ENCODE results near the gene NEMP1. TPM values are rescaled to one million over a fixed set of nuclear protein-coding genes. Genes with fewer than 3 reads are reported as not detected.
"Not testable (repeated sequence)": the region's sequence is repeated elsewhere in the genome, so short reads cannot be mapped to it uniquely, and the experiment has no call there.

NEMP1 gene
- total RNA-seq, 1 donor from 2014 or later = 7.8 TPM

- no peak for DNase-seq (ENCODE audit: low read depth)
Measured at GRCh38 chr12:57029457-57029856, 49.1 kb downstream of the NEMP1 start.

GRCh38 chr12:57027805-57028153 lies 50.8 kb downstream of the NEMP1 start:
- no peak for DNase-seq (ENCODE audit: low read depth)

DNA sequence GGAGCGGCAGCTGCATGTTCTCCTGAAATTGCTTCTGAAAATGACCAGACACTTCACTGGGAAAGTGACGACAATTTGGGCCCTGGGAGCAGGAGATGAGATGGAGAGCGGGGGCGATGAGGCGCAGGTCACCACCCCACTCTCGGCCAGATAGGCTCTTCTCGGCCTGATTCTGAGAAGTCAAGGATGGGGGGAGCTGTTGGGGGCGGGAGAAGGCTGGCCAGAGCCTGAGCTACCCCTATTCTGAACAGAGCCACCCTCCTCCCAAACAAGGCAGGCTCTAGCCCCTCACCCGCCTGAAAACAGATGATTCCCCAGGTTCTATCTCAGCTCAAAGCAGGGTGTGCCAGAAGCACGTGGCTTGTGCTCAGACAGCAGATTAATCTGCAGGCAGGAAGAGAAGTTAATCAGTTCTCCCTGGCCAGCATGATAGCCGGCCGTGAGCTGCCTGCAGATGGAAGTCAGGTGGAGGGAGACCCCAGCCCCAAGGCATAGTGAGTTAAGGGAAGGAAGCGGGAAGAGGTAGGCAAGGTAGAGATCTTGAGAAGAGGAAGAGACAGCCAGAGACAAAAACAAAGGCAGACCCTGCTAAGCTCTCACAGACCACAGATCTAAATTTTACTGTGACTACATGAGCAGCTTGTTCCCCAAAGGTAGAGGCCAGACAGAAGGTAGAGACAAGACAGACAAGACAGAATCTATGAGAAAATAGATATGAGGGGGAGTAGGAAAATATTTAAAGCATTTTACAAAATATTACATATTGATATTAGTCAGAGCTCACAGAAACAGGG lies 51.4 kb downstream of the NEMP1 start:
- no peak for DNase-seq (ENCODE audit: low read depth)

GRCh38 chr12:57025196-57025595 lies 53.4 kb downstream of the NEMP1 start:
- no peak for DNase-seq (ENCODE audit: low read depth)

GRCh38 chr12:57022324-57022723 lies 56.3 kb downstream of the NEMP1 start:
- not testable (repeated sequence) for DNase-seq (ENCODE audit: low read depth)

- DNase-seq (ENCODE audit: low read depth) = no peak
Measured at GRCh38 chr12:57019983-57020719, 58.4 kb downstream of the NEMP1 start.

DNA sequence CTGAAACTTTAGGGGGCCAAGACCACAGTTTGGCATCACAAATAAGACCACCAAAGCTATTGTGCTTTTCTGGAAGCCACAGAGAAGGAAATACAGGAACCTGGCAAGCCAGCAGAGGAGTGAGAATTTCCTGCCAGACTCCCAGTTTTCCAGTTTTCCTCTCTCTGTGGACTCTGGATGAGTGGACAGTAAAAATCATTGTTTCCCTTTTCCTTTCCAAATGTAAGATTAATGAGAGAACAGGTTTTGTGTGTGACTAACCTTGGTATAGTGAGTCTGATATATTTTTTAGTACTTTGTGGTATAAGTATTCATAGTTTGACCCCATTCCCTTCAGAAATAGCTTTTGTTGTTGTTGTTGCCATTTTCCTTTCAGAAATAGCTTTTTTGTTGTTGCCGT lies 59.7 kb downstream of the NEMP1 start:
- DNase-seq (ENCODE audit: low read depth) = no peak

GRCh38 chr12:57018353-57018752 lies 60.2 kb downstream of the NEMP1 start:
- DNase-seq (ENCODE audit: low read depth) = not testable (repeated sequence)

DNA sequence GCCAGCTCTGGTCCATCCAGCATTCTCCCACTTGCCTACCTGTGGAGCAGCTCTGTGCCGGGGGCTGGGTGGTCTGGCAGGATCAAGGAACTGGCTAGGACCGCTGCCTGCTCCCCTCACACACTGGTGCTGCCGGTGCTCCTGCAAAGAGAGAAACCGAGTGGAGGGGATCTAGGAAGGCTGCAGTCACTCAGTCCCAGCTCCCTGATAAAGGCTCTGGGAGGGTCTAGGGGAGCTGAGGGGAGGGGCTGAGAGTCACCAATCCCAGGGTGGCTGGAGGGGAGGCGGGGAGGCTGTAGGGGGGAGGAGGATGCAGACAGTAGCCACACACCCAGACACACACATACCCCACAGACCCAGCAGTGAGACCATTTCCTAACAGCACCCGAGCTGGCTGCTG lies 62.2 kb downstream of the NEMP1 start, which contains the start of gene TAC3:
TSS of gene TAC3 (minus strand) at position 182 of the 400 bp plus-strand sequence. CDS start 732 bp downstream, outside the sequence.
- no peak for DNase-seq (ENCODE audit: low read depth)

DNA sequence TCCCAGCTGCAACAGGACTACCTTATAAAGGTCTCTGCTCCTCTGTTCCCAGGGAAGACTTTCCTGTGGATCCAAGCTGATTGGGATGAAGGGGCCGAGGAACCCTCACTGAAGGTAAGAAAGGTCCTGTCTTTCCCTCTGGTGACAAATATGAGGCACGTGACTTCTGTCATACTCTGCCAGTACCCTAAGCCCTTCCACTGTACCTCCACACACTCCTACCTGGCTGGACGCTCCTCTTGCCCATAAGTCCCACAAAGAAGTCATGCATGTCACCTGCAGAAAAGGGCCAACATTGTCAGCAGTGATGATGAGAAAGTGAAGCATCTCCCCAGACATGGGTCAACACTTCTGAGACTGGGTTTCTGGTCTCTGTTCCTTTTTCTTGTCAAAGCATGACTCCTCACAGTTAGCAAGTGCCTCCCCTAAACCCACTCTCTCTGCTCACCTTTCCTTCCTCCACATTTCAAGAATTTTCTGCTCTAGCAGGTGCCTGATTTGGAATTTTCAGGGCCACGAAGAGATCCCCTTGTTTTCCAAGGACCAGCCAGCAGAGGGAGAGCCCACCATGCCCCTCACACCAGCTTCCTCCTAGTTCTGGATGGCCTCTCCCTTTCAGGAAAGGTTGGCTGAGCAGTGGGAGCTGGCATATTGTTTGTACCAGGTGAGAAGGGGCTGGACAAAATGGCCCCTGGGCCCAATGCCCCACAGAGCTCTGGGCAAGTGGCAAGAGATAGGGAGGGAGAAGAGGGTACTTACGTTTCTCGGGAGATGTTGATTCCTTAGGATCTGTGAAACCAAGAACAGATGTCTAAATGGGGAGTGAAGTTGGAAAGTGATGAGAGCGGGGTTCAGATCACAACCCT lies 65.8 kb downstream of the NEMP1 start:
- no peak for DNase-seq (ENCODE audit: low read depth)

DNA sequence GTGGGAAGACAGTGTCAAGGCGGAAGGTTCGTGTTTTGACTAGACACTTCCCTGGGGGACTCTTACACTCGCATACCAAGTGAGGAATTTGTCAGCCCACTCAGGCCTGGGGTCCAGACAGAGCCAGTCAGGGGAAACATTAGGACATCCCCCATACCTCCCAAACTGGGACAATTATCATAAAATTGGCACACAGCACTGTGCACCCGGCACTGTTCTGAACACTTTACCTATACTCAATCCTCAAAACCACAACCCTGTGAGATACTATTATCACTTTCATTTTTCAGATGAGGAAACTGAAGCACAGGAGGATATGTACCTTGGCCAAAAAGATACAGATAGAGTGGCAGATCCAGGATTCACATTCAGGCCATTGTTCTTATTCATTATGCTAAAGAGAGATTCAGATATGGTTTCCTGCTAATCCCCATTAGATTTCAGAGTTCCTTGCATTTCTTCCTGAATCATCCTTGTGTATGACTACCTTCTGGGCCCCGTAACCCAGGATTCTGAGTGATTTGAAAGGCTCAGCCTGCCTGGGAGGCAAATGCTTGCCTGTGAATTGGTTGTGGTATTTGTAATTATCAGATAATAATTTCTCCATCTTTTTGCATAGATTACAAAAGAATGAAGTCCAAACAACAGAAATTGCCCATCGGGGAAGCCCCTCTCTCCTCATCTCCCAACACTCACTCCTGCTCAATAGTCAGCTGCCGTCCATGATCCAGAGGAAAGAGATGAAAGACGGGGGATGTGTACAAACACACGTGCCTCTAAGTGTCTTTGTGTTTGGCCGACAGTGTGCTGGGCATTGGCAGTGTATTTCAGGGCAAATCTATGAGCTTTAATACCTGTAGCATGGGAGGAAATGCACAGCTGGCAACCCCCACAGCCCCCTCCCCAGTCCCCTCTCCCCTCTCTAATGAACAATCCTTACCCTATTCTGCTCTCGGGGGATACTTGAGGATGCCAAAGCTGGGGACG lies 66.9 kb downstream of the NEMP1 start:
- DNase-seq (ENCODE audit: low read depth) = no peak

DNA sequence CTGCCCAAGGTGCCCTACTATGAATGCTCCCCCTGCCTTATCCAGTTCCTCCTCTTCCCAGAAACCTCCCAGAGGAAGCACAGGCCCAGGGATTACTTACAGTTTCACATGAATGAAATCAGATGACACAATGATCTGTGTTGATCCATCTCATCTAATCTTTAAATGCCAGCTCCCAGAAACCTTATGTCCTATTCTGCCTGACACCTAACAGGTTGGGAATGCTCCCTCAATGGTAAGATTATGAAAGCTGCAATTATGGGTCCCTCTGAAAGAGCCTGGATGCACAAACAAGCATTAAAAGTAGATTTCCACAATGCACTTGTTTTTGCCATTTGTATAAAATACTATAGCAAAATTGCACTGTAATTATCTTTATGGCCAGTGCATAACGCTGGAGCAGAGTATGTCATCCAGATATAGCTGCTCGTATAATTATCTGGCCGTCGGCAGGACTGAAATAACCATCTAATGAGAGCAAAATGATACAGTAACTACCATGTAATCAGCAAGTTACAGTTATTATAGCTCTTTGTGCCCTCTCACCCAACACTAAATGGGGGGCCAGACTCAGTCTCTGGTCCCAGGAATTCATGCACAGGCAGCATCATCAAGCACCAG lies 67.9 kb downstream of the NEMP1 start:
- DNase-seq (ENCODE audit: low read depth) = no peak

- DNase-seq (ENCODE audit: low read depth) = no peak
Measured at GRCh38 chr12:57009949-57010626, 68.5 kb downstream of the NEMP1 start.

DNA sequence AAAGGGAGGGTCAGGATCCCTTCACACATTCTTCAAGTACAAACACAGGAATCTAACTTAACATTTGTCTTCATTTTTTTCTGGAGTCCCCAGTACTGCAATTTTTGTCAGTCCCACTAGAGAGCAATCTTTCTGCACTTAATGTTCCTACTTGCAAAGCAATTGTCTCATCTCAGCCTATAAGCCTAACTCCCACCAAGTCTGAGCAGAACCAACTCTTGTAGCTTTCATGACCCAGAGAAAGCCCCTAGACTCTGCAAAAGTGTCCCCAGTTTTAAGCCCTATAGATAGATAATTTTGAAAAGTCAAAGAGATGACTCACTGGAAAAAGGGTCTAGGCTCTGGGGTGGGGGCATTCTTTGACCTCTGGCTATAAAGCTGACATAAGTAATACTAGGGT lies 70.4 kb downstream of the NEMP1 start:
- peak; percentile 72 for DNase-seq (ENCODE audit: low read depth)

GRCh38 chr12:57006809-57007475 lies 71.6 kb downstream of the NEMP1 start:
- DNase-seq (ENCODE audit: low read depth) = no peak

GRCh38 chr12:57005980-57006808 lies 72.4 kb downstream of the NEMP1 start, which contains the start of gene ZBTB39:
Gene ZBTB39 (minus strand): TSS chr12:57006546. CDS start chr12:57004917, 1,629 bp downstream.
- DNase-seq (ENCODE audit: low read depth) = no peak

Measured in renal cortical epithelial cell (primary cell).